K562 (cell line): ENCODE data around the gene RNGTT. TPM values are rescaled to one million over a fixed set of nuclear protein-coding genes. Genes with fewer than 3 reads are reported as not detected.

Experiments
- ATAC-seq: fragments of 200-7000 bp; cut with Tn5 transposase; 3 replicates; pipeline ENCODE4 v1.9.1; 2020; ENCODE audit warnings: moderate library complexity
- BruUV-seq: library from RNA; stranded (reverse); fragments of 400-500 nt; replicated peaks from 2 replicates; lab custom pipeline; 2021; lab: Mats Ljungman, UMichigan
- CTCF ChIA-PET: fragments of 300-600 bp; formaldehyde crosslinking; extraction: SDS; loops from one replicate; lab custom pipeline; 2021; ENCODE audit warnings: low intra/inter-chr PET ratio; lab: Yijun Ruan, JAX
- POLR2A ChIA-PET: fragments of 300-600, 350-650 bp; sonication (Branson Sonifier 250); formaldehyde crosslinking; extraction: SDS; loops from one replicate; lab custom pipeline; 2021; ENCODE audit warnings: antibody characterized with exemption, inconsistent platforms; lab: Yijun Ruan, JAX
- DNase-seq, 4 experiments: peaks; one replicate each; pipeline versions ENCODE4 v3.0.0 to v3.0.0-alpha.2; 2011 to 2018; ENCODE audit warnings: low spot score in 3 of 4, mixed read lengths in 3 of 4; ENCODE audit errors: extremely low read depth in 1 of 4
- FAIRE-seq: peaks from 2 replicates; lab custom pipeline; 2011; peaks lifted over from hg19 to GRCh38; lab: Jason Lieb, UNC
- H2AFZ ChIP-seq: 2 replicates; pipeline ENCODE4 v1.6.0; 2011; ENCODE audit warnings: low read depth, low read length, control low read depth, inconsistent platforms
- H3K27ac ChIP-seq: fragments of 200-600 bp; 3 replicates; pipeline ENCODE4 v1.8.0; 2011; ENCODE audit warnings: low read depth, mild to moderate bottlenecking, control low read depth, inconsistent platforms, low read length, moderate library complexity, mixed read lengths; ENCODE audit errors: extremely low read depth
- H3K27me3 ChIP-seq, 2 experiments: fragments of 300-600 bp in 1 of 2; 2 replicates in 1 of 2; 3 replicates in 1 of 2; pipeline versions ENCODE4 v1.6.0 to v1.8.0; 2011; ENCODE audit warnings: inconsistent platforms in 2 of 2, low read length in 2 of 2, mild to moderate bottlenecking in 1 of 2, mixed read lengths in 1 of 2, moderate library complexity in 1 of 2; ENCODE audit not compliant: control insufficient read depth in 2 of 2, insufficient read depth in 2 of 2
- H3K36me3 ChIP-seq: fragments of 300-600 bp; 3 replicates; pipeline ENCODE4 v1.8.0; 2011; ENCODE audit warnings: mild to moderate bottlenecking, low read length, inconsistent platforms; ENCODE audit not compliant: control insufficient read depth, insufficient read depth
- H3K4me1 ChIP-seq, 2 experiments: fragments of 200-600 bp in 1 of 2; replicated peaks in 1 of 2; 2 replicates in 1 of 2; 3 replicates in 1 of 2; pipeline versions ENCODE4 v1.5.1 to v1.8.0; 2011; ENCODE audit warnings: inconsistent platforms in 2 of 2, low read length in 2 of 2, mild to moderate bottlenecking in 1 of 2, mixed read lengths in 1 of 2, moderate library complexity in 1 of 2; ENCODE audit not compliant: control insufficient read depth in 2 of 2, insufficient read depth in 2 of 2
- H3K4me2 ChIP-seq: 2 replicates; pipeline ENCODE4 v1.6.1; 2011; ENCODE audit warnings: low read length, control low read depth, inconsistent platforms, mixed read lengths; ENCODE audit not compliant: insufficient read depth
- H3K4me3 ChIP-seq: fragments of 200-600 bp; sonication (generic), shearing (Covaris generic); 2 replicates; pipeline ENCODE4 v1.5.1; 2016; ENCODE audit warnings: control low read depth, inconsistent platforms
- H3K79me2 ChIP-seq: fragments of 200-600 bp; 3 replicates; pipeline ENCODE4 v1.8.0; 2011; ENCODE audit warnings: low read length, inconsistent platforms; ENCODE audit not compliant: control insufficient read depth, insufficient read depth
- H3K9ac ChIP-seq, 2 experiments: 2 replicates each; pipeline versions ENCODE4 v1.6.0 to v1.6.1; 2011; ENCODE audit warnings: low read depth in 2 of 2, low read length in 2 of 2, control low read depth in 1 of 2, inconsistent platforms in 1 of 2, mild to moderate bottlenecking in 1 of 2, mixed read lengths in 1 of 2; ENCODE audit not compliant: insufficient read depth in 1 of 2
- H3K9me1 ChIP-seq: one replicate; pipeline ENCODE4 v1.6.0; 2011; ENCODE audit warnings: inconsistent platforms, mild to moderate bottlenecking, low read length, moderate library complexity; ENCODE audit not compliant: control insufficient read depth, insufficient read depth
- H3K9me3 ChIP-seq: replicated peaks from 2 replicates; pipeline ENCODE4 v1.5.1; 2011; ENCODE audit warnings: low read depth, low read length, inconsistent platforms; ENCODE audit not compliant: control insufficient read depth, insufficient read depth
- H4K20me1 ChIP-seq: replicated peaks from 2 replicates; pipeline ENCODE4 v1.6.1; 2011; ENCODE audit warnings: low read length, inconsistent platforms, mixed read lengths; ENCODE audit not compliant: control insufficient read depth, insufficient read depth
- DACH1 ChIP-seq: fragments of 450-650 bp; IDR thresholded peaks from 2 replicates; pipeline ENCODE4 v1.6.1; 2018; ENCODE audit not compliant: partially characterized antibody
- KLF1 ChIP-seq: fragments of 450-650 bp; IDR thresholded peaks from 2 replicates; pipeline ENCODE4 v1.6.1; 2016; ENCODE audit warnings: missing genetic modification characterization, missing compliant biosample characterization
- NCOA4 ChIP-seq: fragments of 450-650 bp; IDR thresholded peaks from 2 replicates; pipeline ENCODE4 v1.6.1; 2018; ENCODE audit warnings: mild to moderate bottlenecking; ENCODE audit not compliant: partially characterized antibody
- PHF8 ChIP-seq: fragments of 200-600 bp; sonication (generic); IDR thresholded peaks from 2 replicates; pipeline ENCODE4 v1.6.1; 2012; ENCODE audit warnings: mixed run types, mild to moderate bottlenecking, inconsistent platforms, low read length, moderate library complexity, borderline replicate concordance
- YY1 ChIP-seq, 3 experiments: IDR thresholded peaks; 2 replicates each; pipeline ENCODE4 v1.6.1; 2011; ENCODE audit warnings: low read length in 2 of 3, mild to moderate bottlenecking in 2 of 3, moderate library complexity in 2 of 3, borderline replicate concordance in 1 of 3, control low read depth in 1 of 3, low read depth in 1 of 3; ENCODE audit not compliant: insufficient read depth in 3 of 3, insufficient replicate concordance in 2 of 3, control insufficient read depth in 1 of 3, insufficient read length in 1 of 3; ENCODE audit errors: extremely low read depth in 1 of 3
- ZBTB9 ChIP-seq: fragments of 450-650 bp; formaldehyde crosslinking; IDR thresholded peaks from 2 replicates; pipeline ENCODE4 v1.4.0; 2020; ENCODE audit warnings: mild to moderate bottlenecking, moderate library complexity
- ZFX ChIP-seq: sonication (generic); formaldehyde crosslinking; IDR thresholded peaks from 2 replicates; pipeline ENCODE4 v1.8.0; 2022; ENCODE audit warnings: mild to moderate bottlenecking, missing genetic modification reagents, moderate library complexity
- WGBS: fragments of 100-300 bp; shearing (Covaris generic); methylation state at CpG from one replicate; pipeline ENCODE4 v1.1.6; 2016; ENCODE audit warnings: low coverage, mixed read lengths; ENCODE audit not compliant: insufficient coverage; ENCODE audit errors: missing lambda C conversion rate; 5-methylcytosine and 5-hydroxymethylcytosine counted together
- in situ Hi-C: fragments of 300-500 bp; cut with MboI; formaldehyde crosslinking; loops from 4 replicates; pipeline ENCODE4 v1.15.0; 2018; ENCODE audit warnings: inconsistent platforms, mixed read lengths
- intact Hi-C: fragments of 100-400 bp; cut with micrococcal nuclease; formaldehyde crosslinking; loops from 2 replicates; pipeline ENCODE4 v1.14.2; 2022
- polyA plus RNA-seq, 8 experiments: library from polyadenylated mRNA; depleted of rRNA in 4 of 8; stranded (reverse) in 5 of 8; unstranded in 3 of 8; fragments of >200 nt; fragmentation: Nextera tagmentation in 2 of 8; fragmentation: Illumina TruSeq in 1 of 8; extraction: Ambion mirVana in 2 of 8; extraction: Trizol in 1 of 8; gene quantifications; 2 replicates each; pipeline versions ENCODE4 v1.2.1 to v1.2.3, GENCODE V29; 2011 to 2014; ENCODE audit warnings: inconsistent platforms in 1 of 8, missing spikeins in 1 of 8
- total RNA-seq, 7 experiments: library from RNA; depleted of rRNA in 6 of 7; stranded (reverse); fragments of >200 nt in 6 of 7; fragmentation: Illumina TruSeq in 2 of 7; extraction: Trizol in 2 of 7; gene quantifications; 2 replicates each; pipeline versions ENCODE4 v1.2.1 to v1.2.3, GENCODE V29; 2011 to 2021; ENCODE audit warnings: low replicate concordance in 1 of 7
- TF ChIP-seq, protein P1 (sequence below): fragments of 450-650 bp; formaldehyde crosslinking; IDR thresholded peaks from 2 replicates; pipeline ENCODE4 v1.4.0; 2022; ENCODE audit warnings: missing genetic modification characterization

RNGTT gene
- total and polyA plus RNA-seq, 9 of the 15 experiments (the other 6 are each of a cell fraction or from before 2014, with no cell fraction given), result 6.1 to 31.7 (median 19.5) TPM

GRCh38 chr6:88566746-88567534, 396.5 kb downstream of the RNGTT start:
- H3K4me1 ChIP-seq, result no peaks in the 10 kb centered on the region
- H3K36me3 ChIP-seq, result no peaks in the 10 kb centered on the region
- CTCF ChIA-PET, result no interaction called here
- H3K9me3 ChIP-seq, result no peaks in the 10 kb centered on the region
- no peak overlapping the region for H3K4me2 ChIP-seq
- no peaks in the 10 kb centered on the region for H3K79me2 ChIP-seq
- H3K9ac ChIP-seq, result no peak overlapping the region
- no TSS peak for BruUV-seq
- intact Hi-C loops, result no loop called here
- ATAC-seq (no peak), FAIRE-seq (no peak), DNase-seq (no peak)
- no peak overlapping the region for H3K27ac ChIP-seq
- no peaks in the 10 kb centered on the region for H4K20me1 ChIP-seq
- H2AFZ ChIP-seq, result no peak overlapping the region
- POLR2A ChIA-PET, result no interaction called here
- in situ Hi-C loops, result no loop called here
- H3K9me1 ChIP-seq, result no peaks in the 10 kb centered on the region
- TF ChIP-seq ZBTB9 (no peak), ZFX (CRISPR knock-in tag) (no peak), NCOA4 (no peak), YY1 (IDR thresholded peaks at IDR 0.05; ENCODE audit: borderline replicate concordance in 1 of 3, control insufficient read depth in 1 of 3, extremely low read depth in 1 of 3, insufficient read depth in 3 of 3, insufficient read length in 1 of 3, insufficient replicate concordance in 2 of 3, low read depth in 1 of 3, low read length in 2 of 3) (no peak), KLF1 (tag) (no peak), PHF8 (no peak), DACH1 (no peak)
- TF ChIP-seq, protein P1, sequence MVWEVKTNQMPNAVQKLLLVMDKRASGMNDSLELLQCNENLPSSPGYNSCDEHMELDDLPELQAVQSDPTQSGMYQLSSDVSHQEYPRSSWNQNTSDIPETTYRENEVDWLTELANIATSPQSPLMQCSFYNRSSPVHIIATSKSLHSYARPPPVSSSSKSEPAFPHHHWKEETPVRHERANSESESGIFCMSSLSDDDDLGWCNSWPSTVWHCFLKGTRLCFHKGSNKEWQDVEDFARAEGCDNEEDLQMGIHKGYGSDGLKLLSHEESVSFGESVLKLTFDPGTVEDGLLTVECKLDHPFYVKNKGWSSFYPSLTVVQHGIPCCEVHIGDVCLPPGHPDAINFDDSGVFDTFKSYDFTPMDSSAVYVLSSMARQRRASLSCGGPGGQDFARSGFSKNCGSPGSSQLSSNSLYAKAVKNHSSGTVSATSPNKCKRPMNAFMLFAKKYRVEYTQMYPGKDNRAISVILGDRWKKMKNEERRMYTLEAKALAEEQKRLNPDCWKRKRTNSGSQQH (CRISPR knock-in tag), result no peak
- WGBS, result 4% methylated on average over 8 of the region's 8 CpGs
- H3K27me3 ChIP-seq, result peaks cover 0 to 29% of the 10 kb centered on the region in 2 experiments; a peak in 4 of 5 replicates
- no peak overlapping the region for H3K4me3 ChIP-seq
